PC-3 (cell line): ENCODE data around the gene SMC1A. TPM values are rescaled to one million over a fixed set of nuclear protein-coding genes. Genes with fewer than 3 reads are reported as not detected.

ENCODE experiments used
- ATAC-seq: fragments of 200-7000 bp; cut with Tn5 transposase; 2 replicates; pipeline ENCODE4 v1.9.1; 2020; ENCODE audit warnings: mild to moderate bottlenecking, moderate library complexity
- BruUV-seq: library from RNA; stranded (reverse); fragments of 400-500 nt; replicated peaks from 2 replicates; lab custom pipeline; 2021; lab: Mats Ljungman, UMichigan
- CTCF ChIA-PET: fragments of 300-600 bp; sonication (Branson Sonifier 250); formaldehyde crosslinking; loops from one replicate; lab custom pipeline; 2022; ENCODE audit warnings: antibody characterized with exemption; lab: Charles Lee
- POLR2A ChIA-PET: fragments of 300-600 bp; sonication (Branson Sonifier 250); formaldehyde crosslinking; loops from one replicate; lab custom pipeline; 2022; ENCODE audit warnings: antibody characterized with exemption; ENCODE audit not compliant: unreplicated experiment; lab: Charles Lee
- DNase-seq: peaks from one replicate; pipeline ENCODE4 v3.0.0-alpha.2; 2015
- H2AFZ ChIP-seq: fragments of 300-600 bp; sonication (generic); 2 replicates; pipeline ENCODE4 v1.6.0; 2016; ENCODE audit warnings: antibody characterized with exemption, low read length
- H3F3A ChIP-seq: fragments of 300-600 bp; sonication (generic); one replicate; pipeline ENCODE4 v1.6.0; 2017; ENCODE audit warnings: antibody characterized with exemption, low read length, control low read depth, mild to moderate bottlenecking; ENCODE audit not compliant: unreplicated experiment
- H3K27ac ChIP-seq: fragments of 300-600 bp; sonication (generic); 2 replicates; pipeline ENCODE4 v1.5.1; 2016; ENCODE audit warnings: mild to moderate bottlenecking, low read length
- H3K27me3 ChIP-seq: fragments of 300-600 bp; sonication (generic); 2 replicates; pipeline ENCODE4 v1.6.1; 2016; ENCODE audit warnings: low read length, mixed read lengths
- H3K36me3 ChIP-seq: fragments of 300-600 bp; sonication (generic); 2 replicates; pipeline ENCODE4 v1.6.1; 2016; ENCODE audit warnings: low read depth, mixed run types, low read length, mixed read lengths
- H3K4me1 ChIP-seq: fragments of 300-600 bp; sonication (generic); 2 replicates; pipeline ENCODE4 v1.5.1; 2016; ENCODE audit warnings: low read length; ENCODE audit not compliant: insufficient read depth
- H3K4me2 ChIP-seq: fragments of 300-600 bp; sonication (generic); 2 replicates; pipeline ENCODE4 v1.6.0; 2016; ENCODE audit warnings: low read length
- H3K4me3 ChIP-seq: fragments of 300-600 bp; sonication (generic); 2 replicates; pipeline ENCODE4 v1.5.1; 2016; ENCODE audit warnings: mild to moderate bottlenecking, low read length, mixed read lengths
- H3K79me2 ChIP-seq: fragments of 300-600 bp; sonication (generic); 2 replicates; pipeline ENCODE4 v1.6.1; 2017; ENCODE audit warnings: low read length, mixed read lengths
- H3K9ac ChIP-seq: fragments of 300-600 bp; sonication (generic); 2 replicates; pipeline ENCODE4 v1.6.0; 2016; ENCODE audit warnings: mild to moderate bottlenecking, low read length
- H3K9me2 ChIP-seq: fragments of 300-600 bp; sonication (generic); replicated peaks from 2 replicates; pipeline ENCODE4 v1.6.1; 2016; ENCODE audit warnings: mixed run types, low read length, mixed read lengths
- H3K9me3 ChIP-seq: fragments of 300-600 bp; sonication (generic); 2 replicates; pipeline ENCODE4 v1.6.1; 2016; ENCODE audit warnings: low read length, mixed read lengths
- H4K20me1 ChIP-seq: fragments of 300-600 bp; sonication (generic); 2 replicates; pipeline ENCODE4 v1.6.1; 2016; ENCODE audit warnings: low read length, mixed read lengths
- EZH2 ChIP-seq: fragments of 300-600 bp; sonication (generic); IDR thresholded peaks from one replicate; pipeline ENCODE4 v1.6.1; 2017; ENCODE audit warnings: antibody characterized with exemption, mild to moderate bottlenecking, low read length; ENCODE audit not compliant: unreplicated experiment
- EZH2phosphoT487 ChIP-seq: fragments of 300-600 bp; sonication (generic); IDR thresholded peaks from 2 replicates; pipeline ENCODE4 v1.6.1; 2018; ENCODE audit warnings: mild to moderate bottlenecking, antibody characterized with exemption, low read length, borderline replicate concordance
- intact Hi-C: fragments of 100-400 bp; cut with micrococcal nuclease; formaldehyde crosslinking; loops from 2 replicates; pipeline ENCODE4 v1.9.0; 2023
- total RNA-seq: library from RNA; depleted of rRNA; stranded (reverse); fragments of >200 nt; gene quantifications from 2 replicates; pipeline ENCODE4 v1.2.3, GENCODE V29; 2014
- TF ChIP-seq, protein P1 (sequence below): fragments of 300-600 bp; sonication (generic); conservative IDR thresholded peaks from 2 replicates; pipeline ENCODE4 v1.5.1; 2017; ENCODE audit warnings: antibody characterized with exemption, low read depth, mild to moderate bottlenecking, low read length

Gene SMC1A
- total RNA-seq, 1 experiment from 2014 or later: 47.6 TPM

- Histone ChIP-seq H3K9me2 (no peaks in the 10 kb centered on the region), H3K9ac (no peak overlapping the region), H3K36me3 (peaks cover 8% of the 10 kb centered on the region), H4K20me1 (no peaks in the 10 kb centered on the region), H3K27me3 (no peaks in the 10 kb centered on the region), H3K27ac (no peak overlapping the region), H2AFZ (no peak overlapping the region), H3K79me2 (peaks cover 17% of the 10 kb centered on the region), H3K9me3 (no peaks in the 10 kb centered on the region), H3F3A (no peaks in the 10 kb centered on the region), H3K4me3 (no peak overlapping the region), H3K4me2 (no peak overlapping the region), H3K4me1 (peaks cover 14% of the 10 kb centered on the region)
- no TSS peak for BruUV-seq
- DNase-seq: peak; percentile 77
- peak; percentile 40 for ATAC-seq
- ChIA-PET POLR2A (no interaction called here), CTCF (interaction anchor here (0.6 to 1.0 kb wide), 3 partner anchors 13 to 142 kb away, joined by 3 to 5 read pairs (median 3); partner anchors contain the start of genes RIBC1 and SMC1A)
- TF ChIP-seq, protein P1, sequence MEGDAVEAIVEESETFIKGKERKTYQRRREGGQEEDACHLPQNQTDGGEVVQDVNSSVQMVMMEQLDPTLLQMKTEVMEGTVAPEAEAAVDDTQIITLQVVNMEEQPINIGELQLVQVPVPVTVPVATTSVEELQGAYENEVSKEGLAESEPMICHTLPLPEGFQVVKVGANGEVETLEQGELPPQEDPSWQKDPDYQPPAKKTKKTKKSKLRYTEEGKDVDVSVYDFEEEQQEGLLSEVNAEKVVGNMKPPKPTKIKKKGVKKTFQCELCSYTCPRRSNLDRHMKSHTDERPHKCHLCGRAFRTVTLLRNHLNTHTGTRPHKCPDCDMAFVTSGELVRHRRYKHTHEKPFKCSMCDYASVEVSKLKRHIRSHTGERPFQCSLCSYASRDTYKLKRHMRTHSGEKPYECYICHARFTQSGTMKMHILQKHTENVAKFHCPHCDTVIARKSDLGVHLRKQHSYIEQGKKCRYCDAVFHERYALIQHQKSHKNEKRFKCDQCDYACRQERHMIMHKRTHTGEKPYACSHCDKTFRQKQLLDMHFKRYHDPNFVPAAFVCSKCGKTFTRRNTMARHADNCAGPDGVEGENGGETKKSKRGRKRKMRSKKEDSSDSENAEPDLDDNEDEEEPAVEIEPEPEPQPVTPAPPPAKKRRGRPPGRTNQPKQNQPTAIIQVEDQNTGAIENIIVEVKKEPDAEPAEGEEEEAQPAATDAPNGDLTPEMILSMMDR: peak; percentile 78
- no peak for TF ChIP-seq EZH2
- intact Hi-C loops: loop anchor here (2.0 to 10.0 kb wide), 2 partner anchors 117 to 151 kb away; partner anchors contain the start of gene IQSEC2
These were observed 13.5 kb upstream of the SMC1A start for GRCh38 chrX:53435997-53436396.

- ChIA-PET POLR2A (no interaction called here), CTCF (no interaction called here)
- H3K27ac ChIP-seq: no peak within 1 kb of the TSS
- DNase-seq (peak; percentile 90), ATAC-seq (peak; percentile 98)
- H3K79me2 ChIP-seq: peaks cover 17% of the 10 kb centered on the region
- peaks cover 7% of the 10 kb centered on the region; the same call in 1 of the 2 replicates for H3K4me1 ChIP-seq
- TSS peak; percentile 81 for BruUV-seq
- no peaks in the 10 kb centered on the region for H3K27me3 ChIP-seq
- H3K9me3 ChIP-seq: no peaks in the 10 kb centered on the region
- H3K4me3 ChIP-seq: peak within 1 kb of the TSS; percentile 97
- TF ChIP-seq, protein P1: no peak
- TF ChIP-seq EZH2 (no peak), EZH2phosphoT487 (no peak)
- peak within 1 kb of the TSS; percentile 91 for H2AFZ ChIP-seq
- peak within 1 kb of the TSS; percentile 90 for H3K4me2 ChIP-seq
- no peaks in the 10 kb centered on the region for H3K9me2 ChIP-seq
- H3K36me3 ChIP-seq: peaks cover 8% of the 10 kb centered on the region
- H3F3A ChIP-seq: no peaks in the 10 kb centered on the region
- peak within 1 kb of the TSS; percentile 90 for H3K9ac ChIP-seq
- intact Hi-C loops: loop anchor here (2.0 to 10.0 kb wide), 2 partner anchors 115 to 149 kb away; partner anchors contain the start of gene IQSEC2
- no peaks in the 10 kb centered on the region for H4K20me1 ChIP-seq
These were observed 11.5 kb upstream of the SMC1A start, which contains the start of gene HSD17B10 for GRCh38 chrX:53433651-53434639. Gene HSD17B10, minus strand, starts transcription at chrX:53434370. Its CDS starts 25 bp downstream, at chrX:53434345.
